H1 (cell line): ENCODE measurements around the gene MUS81. TPM values are rescaled to one million over a fixed set of nuclear protein-coding genes. Genes with fewer than 3 reads are reported as not detected.

Source experiments
- CTCF ChIA-PET: fragments of 300-600 bp; sonication (Branson Sonifier 250); formaldehyde crosslinking; loops from one replicate; lab custom pipeline; 2021; ENCODE audit not compliant: partially characterized antibody; lab: Charles Lee
- POLR2A ChIA-PET: fragments of 300-600 bp; sonication (Branson Sonifier 250); formaldehyde crosslinking; loops from one replicate; lab custom pipeline; 2021; ENCODE audit warnings: inconsistent platforms; ENCODE audit not compliant: partially characterized antibody; lab: Charles Lee
- DNase-seq, 2 experiments: peaks; one replicate each; pipeline versions ENCODE4 v3.0.0 to v3.0.0-alpha.2; 2010 to 2022; ENCODE audit warnings: low spot score in 2 of 2, low read depth in 1 of 2, mixed read lengths in 1 of 2
- FAIRE-seq: peaks from 2 replicates; lab custom pipeline; 2011; peaks lifted over from hg19 to GRCh38; lab: Jason Lieb, UNC
- H2AFZ ChIP-seq: 2 replicates; pipeline ENCODE4 v1.8.1; 2012; ENCODE audit warnings: low read length, inconsistent platforms
- H2AK5ac ChIP-seq: 2 replicates; pipeline ENCODE4 v1.6.1; 2013; ENCODE audit warnings: low read depth, low read length
- H2BK120ac ChIP-seq: replicated peaks from 2 replicates; pipeline ENCODE3; 2013; ENCODE audit warnings: low read depth, low read length, inconsistent platforms
- H2BK12ac ChIP-seq: 2 replicates; pipeline ENCODE4 v1.6.1; 2013; ENCODE audit warnings: low read depth, low read length
- H2BK15ac ChIP-seq: 2 replicates; pipeline ENCODE4 v1.6.1; 2013; ENCODE audit warnings: low read length
- H2BK20ac ChIP-seq: 2 replicates; pipeline ENCODE4 v1.6.1; 2013; ENCODE audit warnings: low read length
- H2BK5ac ChIP-seq: 2 replicates; pipeline ENCODE4 v1.6.1; 2013; ENCODE audit warnings: low read depth, low read length
- H3K14ac ChIP-seq: 2 replicates; pipeline ENCODE4 v1.6.1; 2013; ENCODE audit warnings: inconsistent platforms; ENCODE audit not compliant: insufficient read length
- H3K18ac ChIP-seq: 2 replicates; pipeline ENCODE4 v1.6.1; 2013; ENCODE audit warnings: low read length; ENCODE audit errors: extremely low read depth
- H3K23ac ChIP-seq: 2 replicates; pipeline ENCODE4 v1.6.1; 2013; ENCODE audit warnings: inconsistent platforms; ENCODE audit not compliant: insufficient read length
- H3K23me2 ChIP-seq: 2 replicates; pipeline ENCODE4 v1.6.1; 2013; ENCODE audit warnings: low read depth, low read length
- H3K27ac ChIP-seq: 2 replicates; pipeline ENCODE4 v1.6.1; 2011; ENCODE audit warnings: low read depth, low read length, inconsistent platforms
- H3K27me3 ChIP-seq, 4 experiments: replicated peaks in 1 of 4; 1 replicate in 1 of 4; 2 replicates in 3 of 4; pipeline versions ENCODE4 v1.6.1 to v1.8.1; 2011 to 2013; ENCODE audit warnings: low read length in 3 of 4, mild to moderate bottlenecking in 3 of 4, inconsistent platforms in 2 of 4, mixed read lengths in 2 of 4, moderate library complexity in 1 of 4; ENCODE audit not compliant: control insufficient read depth in 3 of 4, insufficient read depth in 3 of 4; ENCODE audit errors: extremely low read depth in 1 of 4
- H3K36me3 ChIP-seq, 4 experiments: 2 replicates each; pipeline versions ENCODE4 v1.6.1 to v1.8.1; 2011 to 2013; ENCODE audit warnings: mild to moderate bottlenecking in 4 of 4, low read length in 3 of 4, moderate library complexity in 2 of 4, control low read depth in 1 of 4, inconsistent platforms in 1 of 4; ENCODE audit not compliant: insufficient read depth in 4 of 4, control insufficient read depth in 2 of 4
- H3K4ac ChIP-seq: replicated peaks from 2 replicates; pipeline ENCODE3; 2013; ENCODE audit warnings: low read length, low read depth, mixed read lengths, inconsistent platforms; ENCODE audit not compliant: insufficient read length
- H3K4me1 ChIP-seq, 4 experiments: replicated peaks in 1 of 4; 1 replicate in 1 of 4; 2 replicates in 3 of 4; pipeline versions ENCODE4 v1.6.1 to v1.8.1; 2011 to 2013; ENCODE audit warnings: low read length in 3 of 4, inconsistent platforms in 2 of 4, mixed read lengths in 1 of 4; ENCODE audit not compliant: insufficient read depth in 4 of 4, control insufficient read depth in 3 of 4
- H3K4me2 ChIP-seq, 2 experiments: 2 replicates each; pipeline versions ENCODE4 v1.6.1 to v1.8.1; 2011 to 2013; ENCODE audit warnings: low read depth in 2 of 2, low read length in 2 of 2, control low read depth in 1 of 2, inconsistent platforms in 1 of 2, mild to moderate bottlenecking in 1 of 2; ENCODE audit not compliant: insufficient read depth in 1 of 2
- H3K4me3 ChIP-seq, 4 experiments: fragments of 200-600, 300-600 bp in 1 of 4; sonication (generic), shearing (Covaris generic), sonication (Bioruptor Twin) in 1 of 4; 2 replicates each; pipeline versions ENCODE4 v1.5.1 to v1.8.1; 2011 to 2016; ENCODE audit warnings: low read length in 4 of 4, low read depth in 3 of 4, control low read depth in 2 of 4, inconsistent platforms in 2 of 4, mild to moderate bottlenecking in 2 of 4, mixed read lengths in 1 of 4, moderate library complexity in 1 of 4; ENCODE audit not compliant: insufficient read depth in 2 of 4; ENCODE audit errors: extremely low read depth in 1 of 4
- H3K56ac ChIP-seq: replicated peaks from 2 replicates; pipeline ENCODE3; 2013; ENCODE audit warnings: low read depth, mild to moderate bottlenecking, mixed read lengths, low read length, inconsistent platforms; ENCODE audit not compliant: insufficient read length
- H3K79me1 ChIP-seq: 2 replicates; pipeline ENCODE4 v1.6.1; 2013; ENCODE audit warnings: low read depth, low read length, control low read depth
- H3K79me2 ChIP-seq, 2 experiments: 2 replicates each; pipeline versions ENCODE4 v1.6.1 to v1.8.1; 2012 to 2013; ENCODE audit warnings: low read length in 2 of 2, mild to moderate bottlenecking in 2 of 2, inconsistent platforms in 1 of 2; ENCODE audit not compliant: insufficient read depth in 2 of 2, control insufficient read depth in 1 of 2
- H3K9ac ChIP-seq, 4 experiments: replicated peaks in 1 of 4; 1 replicate in 1 of 4; 2 replicates in 3 of 4; pipeline versions ENCODE4 v1.6.1 to v1.8.1; 2011 to 2013; ENCODE audit warnings: low read depth in 3 of 4, low read length in 3 of 4, control low read depth in 2 of 4, mild to moderate bottlenecking in 2 of 4, moderate library complexity in 2 of 4, inconsistent platforms in 1 of 4; ENCODE audit errors: extremely low read depth in 1 of 4
- H3K9me3 ChIP-seq, 2 experiments: 2 replicates each; pipeline versions ENCODE4 v1.6.1 to v1.8.1; 2012 to 2013; ENCODE audit warnings: mild to moderate bottlenecking in 2 of 2, moderate library complexity in 2 of 2, control low read depth in 1 of 2, inconsistent platforms in 1 of 2, low read depth in 1 of 2, low read length in 1 of 2, mixed read lengths in 1 of 2; ENCODE audit not compliant: insufficient read depth in 2 of 2
- H4K20me1 ChIP-seq, 2 experiments: replicated peaks in 1 of 2; 2 replicates each; pipeline versions ENCODE3 to v1.8.1; 2011 to 2013; ENCODE audit warnings: inconsistent platforms in 2 of 2, low read length in 2 of 2, mild to moderate bottlenecking in 1 of 2; ENCODE audit not compliant: insufficient read depth in 2 of 2, control insufficient read depth in 1 of 2
- H4K5ac ChIP-seq: 2 replicates; pipeline ENCODE4 v1.6.1; 2013; ENCODE audit warnings: low read length, low read depth, mixed read lengths, inconsistent platforms; ENCODE audit not compliant: insufficient read length
- H4K8ac ChIP-seq: 2 replicates; pipeline ENCODE4 v1.8.0; 2013; ENCODE audit warnings: mild to moderate bottlenecking, moderate library complexity, low read length, inconsistent platforms; ENCODE audit not compliant: insufficient read depth; ENCODE audit errors: extremely low read depth
- H4K91ac ChIP-seq: replicated peaks from 2 replicates; pipeline ENCODE3; 2013; ENCODE audit warnings: low read length, mixed read lengths, inconsistent platforms; ENCODE audit not compliant: insufficient read length
- CREB1 ChIP-seq: IDR thresholded peaks from 2 replicates; pipeline ENCODE4 v1.6.1; 2012; ENCODE audit warnings: inconsistent platforms
- E2F6 ChIP-seq: IDR thresholded peaks from 2 replicates; pipeline ENCODE4 v1.6.1; 2012; ENCODE audit warnings: inconsistent platforms
- MAX ChIP-seq: IDR thresholded peaks from 2 replicates; pipeline ENCODE4 v1.6.1; 2012; ENCODE audit warnings: inconsistent platforms
- RAD21 ChIP-seq, 2 experiments: IDR thresholded peaks in 1 of 2; conservative IDR thresholded peaks in 1 of 2; 2 replicates each; pipeline ENCODE4 v1.6.1; 2011; ENCODE audit warnings: low read depth in 2 of 2, low read length in 2 of 2, improper control_type of control experiment in 1 of 2, inconsistent platforms in 1 of 2, mild to moderate bottlenecking in 1 of 2, moderate library complexity in 1 of 2
- SIN3A ChIP-seq, 2 experiments: IDR thresholded peaks in 1 of 2; conservative IDR thresholded peaks in 1 of 2; 2 replicates each; pipeline ENCODE4 v1.6.1; 2011 to 2012; ENCODE audit warnings: low read length in 2 of 2, improper control_type of control experiment in 1 of 2, low read depth in 1 of 2, mild to moderate bottlenecking in 1 of 2
- SP1 ChIP-seq: IDR thresholded peaks from 2 replicates; pipeline ENCODE4 v1.6.1; 2011; ENCODE audit warnings: low read depth, low read length
- TAF1 ChIP-seq: IDR thresholded peaks from 2 replicates; pipeline ENCODE4 v1.6.1; 2011; ENCODE audit warnings: mild to moderate bottlenecking, low read depth, low read length
- TBP ChIP-seq: IDR thresholded peaks from 2 replicates; pipeline ENCODE4 v1.6.1; 2011; ENCODE audit warnings: low read depth, low read length, improper control_type of control experiment
- WGBS, 2 experiments: shearing (Covaris generic) in 1 of 2; methylation state at CpG; one replicate each; pipeline versions ENCODE4 v1.1.6 to v1.1.7; 2013 to 2015; ENCODE audit warnings: low lambda C conversion rate in 2 of 2, mixed read lengths in 2 of 2, inconsistent platforms in 1 of 2, low coverage in 1 of 2, missing lambda C conversion rate in 1 of 2; ENCODE audit not compliant: insufficient replicate concordance in 2 of 2, insufficient coverage in 1 of 2, insufficient read length in 1 of 2; ENCODE audit errors: extremely low coverage in 1 of 2, missing lambda C conversion rate in 1 of 2; 5-methylcytosine and 5-hydroxymethylcytosine counted together
- polyA plus RNA-seq, 7 experiments: library from polyadenylated mRNA; depleted of rRNA in 3 of 7; stranded (reverse) in 5 of 7; unstranded in 2 of 7; fragments of >200 nt in 5 of 7; fragments of 200-250 nt in 2 of 7; gene quantifications; 1 replicate in 5 of 7; 2 replicates in 1 of 7; 4 replicates in 1 of 7; pipeline versions ENCODE4 v1.2.1 to v1.2.3, GENCODE V29; 2011 to 2013; ENCODE audit warnings: missing spikeins in 2 of 7, mixed read lengths in 2 of 7
- total RNA-seq: library from RNA; stranded (reverse); fragmentation: NEBNext Ultra II Directional; extraction: Animal tissue kit (Norgen Biotek cat#: 25700); gene quantifications from 2 replicates; pipeline ENCODE4 v1.2.1, GENCODE V29; 2021

Gene MUS81
- total and polyA plus RNA-seq, 2 of the 8 experiments (the other 6 are each of a cell fraction or from before 2014, with no cell fraction given), result 30.2 to 31.5 TPM

- peak overlapping the region; percentile 83 for H3K18ac ChIP-seq
- H2BK15ac ChIP-seq, result peak overlapping the region; percentile 81
- no peak overlapping the region for H3K56ac ChIP-seq
- H3K4me2 ChIP-seq, result peak overlapping the region in 1 of 2 experiments; percentile 16; a peak in 1 of 4 replicates
- H3K9me3 ChIP-seq, result no peaks in the 10 kb centered on the region
- peak overlapping the region; percentile 84; the same call in 1 of the 2 replicates for H2BK12ac ChIP-seq
- ChIA-PET POLR2A (interaction anchor here (0.7 to 1.8 kb wide), 18 partner anchors 11 to 791 kb away, joined by 3 to 10 read pairs (median 3); partner anchors contain the start of genes MUS81 and RELA), CTCF (interaction anchor here (0.8 to 11.7 kb wide), 16 partner anchors 11 to 205 kb away, joined by 3 to 212 read pairs (median 3); partner anchors contain the start of genes CCDC85B, FIBP and FOSL1)
- H2BK120ac ChIP-seq, result no peak overlapping the region
- H2AK5ac ChIP-seq, result no peak overlapping the region
- DNase-seq (peak in 1 of 2 experiments; percentile 73), FAIRE-seq (no peak)
- no peaks in the 10 kb centered on the region for H3K36me3 ChIP-seq
- H4K91ac ChIP-seq, result peak overlapping the region; percentile 58
- WGBS, 2 experiments, result 39% methylated on average over 13 of the region's 14 CpGs; no CpG with 5 or more reads in 1 of the 2 experiments
- H3K79me2 ChIP-seq, result no peaks in the 10 kb centered on the region
- H3K4me1 ChIP-seq, result peaks cover 2 to 7% (median 5%) of the 10 kb centered on the region in 4 experiments; a peak in 5 of 7 replicates
- no peaks in the 10 kb centered on the region for H3K23me2 ChIP-seq
- H4K5ac ChIP-seq, result peak overlapping the region; percentile 52
- no peak overlapping the region for H3K23ac ChIP-seq
- H3K27me3 ChIP-seq, result peaks cover 0 to 11% (median 2%) of the 10 kb centered on the region in 4 experiments; a peak in 4 of 7 replicates
- peak overlapping the region; percentile 54 for H2AFZ ChIP-seq
- no peak overlapping the region for H3K27ac ChIP-seq
- peak overlapping the region; percentile 17; the same call in 1 of the 2 replicates for H2BK20ac ChIP-seq
- no peak overlapping the region for H3K4ac ChIP-seq
- no peak overlapping the region for H3K14ac ChIP-seq
- no peak overlapping the region for H3K4me3 ChIP-seq
- H3K9ac ChIP-seq, result peak overlapping the region in 1 of 4 experiments; percentile 43; a peak in 1 of 7 replicates
- no peaks in the 10 kb centered on the region for H3K79me1 ChIP-seq
- peak overlapping the region; percentile 74; the same call in 1 of the 2 replicates for H4K8ac ChIP-seq
- H2BK5ac ChIP-seq, result peak overlapping the region; percentile 66; the same call in 1 of the 2 replicates
- H4K20me1 ChIP-seq, result peaks cover 0 to 4% of the 10 kb centered on the region in 2 experiments
- TF ChIP-seq MAX (peak; percentile 69), CREB1 (0 out of 2 replicates have a peak, but pooled peaks have one; percentile 12), TBP (no peak), E2F6 (peak; percentile 98), SIN3A (conservative IDR thresholded peaks at IDR 0.05 in 1 of 2, IDR thresholded peaks at IDR 0.05 in 1 of 2; ENCODE audit: low read depth in 1 of 2, low read length in 2 of 2) (0 out of 4 replicates have a peak, but pooled peaks of 1 of the 2 experiments have one; percentile 35), RAD21 (IDR thresholded peaks at IDR 0.05 in 1 of 2, conservative IDR thresholded peaks at IDR 0.05 in 1 of 2; ENCODE audit: low read depth in 2 of 2, low read length in 2 of 2) (peak; percentile 42 to 64), TAF1 (0 out of 2 replicates have a peak, but pooled peaks have one; percentile 16), SP1 (peak; percentile 13; the same call in 1 of the 2 replicates)
Observed at GRCh38 chr11:65911682-65912568, 51.7 kb downstream of the MUS81 start.
